Progenitor cell of endocrine pancreas (in vitro differentiated cells): ENCODE results near the gene ADAMTSL4. TPM values are rescaled to one million over a fixed set of nuclear protein-coding genes. Genes with fewer than 3 reads are reported as not detected.
"Not testable (repeated sequence)": the region's sequence is repeated elsewhere in the genome, so short reads cannot be mapped to it uniquely, and the experiment has no call there.

ENCODE experiments used
- DNase-seq: peaks from one replicate; pipeline ENCODE4 v3.0.0; 2021; ENCODE audit warnings: low spot score; ENCODE audit not compliant: unreplicated experiment
- H3K27ac Mint-ChIP-seq: 2 replicates; pipeline ENCODE4 v1.8.0; 2021; ENCODE audit warnings: mild to moderate bottlenecking, moderate library complexity, mixed read lengths
- H3K27me3 Mint-ChIP-seq: 2 replicates; pipeline ENCODE4 v1.8.0; 2021; ENCODE audit warnings: mixed read lengths
- H3K36me3 Mint-ChIP-seq: 2 replicates; pipeline ENCODE4 v1.8.0; 2022; ENCODE audit warnings: mixed read lengths; ENCODE audit not compliant: insufficient read depth
- H3K4me1 Mint-ChIP-seq: 2 replicates; pipeline ENCODE4 v1.8.0; 2021; ENCODE audit warnings: low read depth, mixed read lengths
- H3K4me3 Mint-ChIP-seq: 2 replicates; pipeline ENCODE4 v1.8.0; 2021; ENCODE audit warnings: low read depth, mild to moderate bottlenecking, moderate library complexity, mixed read lengths
- H3K9me3 Mint-ChIP-seq: 2 replicates; pipeline ENCODE4 v1.8.0; 2021; ENCODE audit warnings: low read depth, mixed read lengths
- total RNA-seq: library from RNA; stranded (reverse); gene quantifications from 2 replicates; pipeline ENCODE4 v1.2.1, GENCODE V29; 2021
- TF ChIP-seq, protein P1 (sequence below): fragments of 200-600 bp; sonication (generic); IDR thresholded peaks from one replicate; pipeline ENCODE4 v1.5.0; 2021; ENCODE audit warnings: antibody characterized with exemption, mild to moderate bottlenecking; ENCODE audit not compliant: unreplicated experiment

Gene ADAMTSL4
- total RNA-seq, 1 donor from 2014 or later = 5.5 TPM

DNA sequence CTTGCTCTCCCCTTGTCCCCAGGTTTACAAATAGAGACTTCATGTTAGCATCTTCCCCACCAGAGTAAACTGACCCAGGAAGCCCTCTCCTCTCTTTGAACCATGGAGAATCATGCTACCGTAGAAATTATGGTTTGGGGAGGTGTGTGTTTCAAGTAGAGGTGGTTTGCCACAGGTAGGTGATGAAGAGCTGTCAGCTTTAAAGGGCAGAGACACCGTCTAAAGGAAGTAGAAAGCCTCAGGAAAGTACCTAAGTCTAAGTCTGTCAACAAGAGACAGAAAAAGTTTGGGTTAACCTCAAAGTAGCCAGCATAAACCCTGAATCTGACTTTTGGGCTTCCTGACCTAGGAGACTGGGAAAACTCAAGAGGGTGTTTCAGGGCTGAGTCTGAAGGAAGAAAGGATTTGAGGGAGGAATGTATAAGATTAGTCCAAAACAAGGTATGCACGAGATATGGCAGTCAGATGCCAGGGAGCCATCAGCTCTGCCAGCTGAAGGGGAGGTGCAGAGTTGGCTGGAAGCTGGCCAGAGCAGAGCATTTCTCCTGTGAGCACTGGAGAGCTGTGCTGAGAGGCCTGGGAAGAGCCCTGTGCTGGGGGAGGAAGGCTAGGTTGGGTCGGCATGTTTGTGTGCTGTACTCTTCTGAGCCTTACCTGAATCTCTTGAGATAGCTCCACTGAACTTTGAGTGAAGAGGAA is 14.3 kb downstream of the ADAMTSL4 start:
- H3K36me3 Mint-ChIP-seq = peaks cover 1% of the 10 kb centered on the region
- DNase-seq = no peak
- TF ChIP-seq, protein P1, sequence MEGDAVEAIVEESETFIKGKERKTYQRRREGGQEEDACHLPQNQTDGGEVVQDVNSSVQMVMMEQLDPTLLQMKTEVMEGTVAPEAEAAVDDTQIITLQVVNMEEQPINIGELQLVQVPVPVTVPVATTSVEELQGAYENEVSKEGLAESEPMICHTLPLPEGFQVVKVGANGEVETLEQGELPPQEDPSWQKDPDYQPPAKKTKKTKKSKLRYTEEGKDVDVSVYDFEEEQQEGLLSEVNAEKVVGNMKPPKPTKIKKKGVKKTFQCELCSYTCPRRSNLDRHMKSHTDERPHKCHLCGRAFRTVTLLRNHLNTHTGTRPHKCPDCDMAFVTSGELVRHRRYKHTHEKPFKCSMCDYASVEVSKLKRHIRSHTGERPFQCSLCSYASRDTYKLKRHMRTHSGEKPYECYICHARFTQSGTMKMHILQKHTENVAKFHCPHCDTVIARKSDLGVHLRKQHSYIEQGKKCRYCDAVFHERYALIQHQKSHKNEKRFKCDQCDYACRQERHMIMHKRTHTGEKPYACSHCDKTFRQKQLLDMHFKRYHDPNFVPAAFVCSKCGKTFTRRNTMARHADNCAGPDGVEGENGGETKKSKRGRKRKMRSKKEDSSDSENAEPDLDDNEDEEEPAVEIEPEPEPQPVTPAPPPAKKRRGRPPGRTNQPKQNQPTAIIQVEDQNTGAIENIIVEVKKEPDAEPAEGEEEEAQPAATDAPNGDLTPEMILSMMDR = no peak
- peaks cover 61% of the 10 kb centered on the region for H3K4me1 Mint-ChIP-seq
- H3K4me3 Mint-ChIP-seq = peak overlapping the region; percentile 43
- no peaks in the 10 kb centered on the region for H3K27me3 Mint-ChIP-seq
- peak overlapping the region; percentile 100 for H3K27ac Mint-ChIP-seq
- no peaks in the 10 kb centered on the region for H3K9me3 Mint-ChIP-seq

DNA sequence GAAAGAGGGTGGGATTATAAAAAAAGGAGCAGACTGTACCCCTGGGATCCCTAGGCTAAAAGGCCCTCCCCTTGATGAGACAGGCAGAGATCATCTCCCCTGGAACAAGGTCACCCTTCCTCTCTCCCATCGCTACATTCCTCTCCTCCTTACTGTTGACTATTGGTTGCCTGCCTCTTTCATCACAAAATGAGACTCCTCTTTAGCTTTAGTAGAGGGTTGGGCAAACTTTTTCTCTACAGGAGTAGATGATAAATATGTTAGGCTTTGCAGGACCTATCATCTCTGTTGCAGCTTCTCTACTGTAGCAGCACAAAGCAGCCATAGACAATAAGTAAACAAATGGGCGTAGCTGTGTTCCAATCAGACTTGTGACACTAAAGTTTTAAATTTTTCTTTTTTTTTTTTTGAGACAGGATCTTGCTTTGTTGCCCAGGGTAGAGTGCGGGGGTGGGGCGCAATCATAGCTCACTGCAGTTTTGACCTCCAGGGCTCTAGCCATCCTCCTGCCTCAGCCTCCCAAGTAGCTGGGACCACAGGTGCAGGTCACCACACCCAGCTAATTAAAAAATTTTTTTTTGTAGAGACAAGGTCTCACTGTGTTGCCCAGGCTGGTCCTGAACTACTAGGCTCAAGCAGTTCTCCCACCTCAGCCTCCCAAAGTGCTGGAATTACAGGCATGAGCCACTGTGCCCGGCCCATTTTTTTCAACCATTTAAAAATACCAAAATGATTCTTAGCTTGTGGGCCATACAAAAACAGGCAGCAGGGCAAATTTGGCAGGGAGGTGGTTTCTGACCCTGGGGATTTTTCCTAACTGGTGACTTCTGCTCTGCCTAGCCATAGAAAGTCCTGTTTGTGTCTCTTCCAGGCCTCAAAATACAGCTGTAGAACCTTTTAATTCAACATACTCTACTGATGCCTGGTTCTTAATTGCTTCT is 15.1 kb downstream of the ADAMTSL4 start:
- peaks cover 1% of the 10 kb centered on the region for H3K36me3 Mint-ChIP-seq
- H3K27ac Mint-ChIP-seq = peak overlapping the region; percentile 100
- TF ChIP-seq, protein P1 = no peak
- no peaks in the 10 kb centered on the region for H3K27me3 Mint-ChIP-seq
- H3K9me3 Mint-ChIP-seq = no peaks in the 10 kb centered on the region
- H3K4me3 Mint-ChIP-seq = no peak overlapping the region
- DNase-seq = no peak
- peaks cover 61% of the 10 kb centered on the region for H3K4me1 Mint-ChIP-seq

DNA sequence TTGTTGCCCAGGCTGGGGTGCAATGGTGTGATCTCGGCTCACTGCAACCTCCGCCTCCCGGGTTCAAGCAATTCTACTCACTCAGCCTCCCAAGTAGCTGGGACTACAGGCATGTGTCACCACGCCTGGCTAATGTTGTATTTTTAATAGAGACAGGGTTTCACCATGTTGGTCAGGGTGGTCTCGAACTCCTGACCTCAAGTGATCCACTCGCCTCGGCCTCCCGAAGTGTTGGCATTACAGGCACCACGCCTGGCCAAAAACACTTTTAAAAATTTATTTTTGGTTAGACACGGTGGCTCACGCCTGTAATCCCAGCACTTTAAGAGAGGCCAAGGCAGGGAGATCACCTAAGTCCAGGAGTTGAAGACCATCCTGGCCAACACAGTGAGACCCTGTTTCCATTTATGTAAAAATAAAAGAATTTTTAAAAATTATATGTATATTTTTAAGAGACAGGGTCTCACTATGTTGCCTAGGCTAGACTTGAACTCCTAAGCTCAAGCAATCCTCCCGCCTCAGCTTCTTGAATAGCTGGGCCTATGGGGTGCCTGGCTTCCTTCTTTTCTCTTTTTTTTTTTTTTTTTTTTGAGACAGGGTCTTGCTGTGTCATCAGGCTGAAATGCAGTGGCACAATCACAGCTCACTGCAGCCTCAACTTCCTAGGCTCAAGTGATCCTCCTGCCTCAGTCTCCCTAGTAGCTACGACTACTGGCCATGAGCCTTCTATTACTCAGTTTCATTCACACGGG is 16.2 kb downstream of the ADAMTSL4 start:
- not testable (repeated sequence) for H3K4me3 Mint-ChIP-seq, DNase-seq, H3K36me3 Mint-ChIP-seq, H3K9me3 Mint-ChIP-seq, H3K27me3 Mint-ChIP-seq
- Mint-ChIP-seq H3K27ac (peak overlapping the region; percentile 52), H3K4me1 (peaks cover 65% of the 10 kb centered on the region)

DNA sequence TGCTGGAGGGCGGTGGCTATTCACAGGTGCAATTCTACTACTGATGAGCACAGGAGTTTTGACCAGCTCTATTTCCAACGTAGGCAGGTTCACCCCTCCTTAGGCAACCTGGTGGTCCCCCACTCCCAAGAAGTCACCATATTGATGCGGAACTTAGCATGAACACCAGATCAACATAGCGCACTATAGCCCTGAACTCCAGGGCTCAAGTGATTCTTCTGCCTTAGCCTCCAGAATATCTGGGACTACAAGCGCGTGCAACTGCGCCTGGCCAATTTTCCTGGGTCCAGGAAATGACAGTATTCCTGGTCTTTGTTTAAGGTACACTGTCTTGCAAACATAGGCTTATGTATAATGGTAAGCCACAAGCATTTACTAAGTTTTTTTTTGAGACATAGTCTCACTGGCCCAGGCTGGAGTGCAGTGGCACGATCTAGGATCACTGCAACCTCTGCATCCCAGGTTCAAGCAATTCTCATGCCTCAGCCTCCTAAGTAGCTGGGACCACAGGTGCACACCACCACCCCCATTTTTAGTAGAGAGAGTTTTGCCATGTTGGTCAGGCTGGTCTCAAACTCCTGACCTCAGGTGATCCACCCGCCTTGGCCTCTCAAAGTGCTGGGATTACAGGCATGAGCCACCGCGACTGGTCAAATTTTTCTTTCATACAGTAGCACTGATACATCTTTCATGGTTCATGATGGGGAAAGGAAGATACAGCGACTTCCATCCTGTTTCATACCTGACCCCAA is 17.6 kb downstream of the ADAMTSL4 start:
- H3K9me3 Mint-ChIP-seq = no peaks in the 10 kb centered on the region

DNA sequence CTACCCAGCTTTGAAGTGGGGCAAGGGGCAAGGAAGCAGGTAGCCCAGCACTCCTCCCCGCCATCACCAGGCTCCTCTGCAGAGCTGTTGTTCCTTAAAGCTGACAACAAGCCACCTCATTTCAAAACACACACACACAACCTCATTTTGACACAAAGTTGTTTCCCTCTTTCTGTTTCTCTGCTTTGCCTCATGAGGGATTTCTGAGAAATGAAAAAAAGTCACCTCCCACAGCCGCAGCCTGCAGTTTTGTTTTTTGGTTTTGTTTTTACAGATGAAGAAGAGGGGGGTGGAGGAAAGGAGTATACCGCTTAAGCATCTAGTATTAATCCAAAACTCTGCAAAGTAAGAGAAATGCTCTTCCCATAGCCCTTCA is 18.1 kb downstream of the ADAMTSL4 start:
- peaks cover 3% of the 10 kb centered on the region for H3K36me3 Mint-ChIP-seq
- H3K4me3 Mint-ChIP-seq = peak overlapping the region; percentile 42
- TF ChIP-seq, protein P1 = no peak
- no peaks in the 10 kb centered on the region for H3K9me3 Mint-ChIP-seq
- H3K4me1 Mint-ChIP-seq = peaks cover 55% of the 10 kb centered on the region
- no peaks in the 10 kb centered on the region for H3K27me3 Mint-ChIP-seq
- no peak for DNase-seq
- H3K27ac Mint-ChIP-seq = peak overlapping the region; percentile 96

More for the DNA sequence above, 17.6 kb downstream of the ADAMTSL4 start:
- Mint-ChIP-seq H3K4me3 (no peak overlapping the region), H3K27me3 (no peaks in the 10 kb centered on the region), H3K27ac (peak overlapping the region; percentile 96), H3K36me3 (peaks cover 1% of the 10 kb centered on the region), H3K4me1 (peaks cover 58% of the 10 kb centered on the region)
- TF ChIP-seq, protein P1 = no peak
- DNase-seq = no peak
